ENCODE data around the gene GRB10.
"Not testable (repeated sequence)": the region's sequence is repeated elsewhere in the genome, so short reads cannot be mapped to it uniquely, and the experiment has no call there.

The GRB10 gene

DNA sequence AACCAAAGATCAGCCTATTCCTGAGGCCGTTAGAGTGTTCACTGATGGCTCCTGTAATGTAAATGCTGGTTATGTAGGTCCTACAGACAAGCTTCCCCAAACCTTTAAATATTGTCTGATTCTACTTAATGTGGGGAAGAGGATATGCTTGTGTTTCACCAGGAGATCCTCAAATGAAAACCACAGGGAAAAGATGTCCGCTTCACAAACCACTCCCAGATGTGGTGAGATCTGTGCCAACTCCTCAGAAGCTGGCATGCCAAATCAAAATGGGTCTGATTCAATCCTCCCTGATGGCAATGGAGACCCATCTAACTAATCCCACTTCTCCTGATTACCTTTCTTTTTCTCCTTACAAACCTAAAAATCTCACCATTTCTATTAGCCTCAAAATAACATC, 202.0 kb downstream of the GRB10 start:
- H3K4me3 ChIP-seq (ENCODE audit: low read depth, low read length); DNase-seq (ENCODE audit: low read depth): not testable (repeated sequence)

GRCh38 chr7:50580057-50580456, 202.6 kb downstream of the GRB10 start:
- no peak overlapping the region for H3K4me3 ChIP-seq (ENCODE audit: low read depth, low read length)
- no peak for DNase-seq (ENCODE audit: low read depth)

- DNase-seq (ENCODE audit: low read depth): not testable (repeated sequence)
These were observed 204.6 kb downstream of the GRB10 start for GRCh38 chr7:50578105-50578504.

DNA sequence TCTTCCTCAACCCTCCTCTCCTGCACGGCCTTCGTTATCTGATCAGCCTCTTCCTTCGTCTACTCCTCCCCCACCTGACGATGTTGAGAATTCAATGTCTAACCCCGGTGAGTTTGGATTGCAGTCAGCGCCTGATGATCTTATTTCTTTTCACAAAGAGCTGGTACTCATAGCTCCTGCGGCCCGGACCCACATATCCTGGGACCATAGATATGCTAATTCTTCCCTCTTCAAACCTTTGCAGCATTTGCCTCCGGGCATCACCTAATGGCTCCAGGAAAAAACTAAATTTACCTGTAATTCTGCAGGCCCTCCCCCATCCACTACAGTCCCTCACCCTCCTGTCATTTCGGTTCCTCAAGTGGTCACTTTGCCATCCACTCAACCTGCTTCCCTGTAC, 205.1 kb downstream of the GRB10 start:
- no peak for DNase-seq (ENCODE audit: low read depth)
- no peak overlapping the region for H3K4me3 ChIP-seq (ENCODE audit: low read depth, low read length)

More at GRCh38 chr7:50578105-50578504, 204.6 kb downstream of the GRB10 start:
- not testable (repeated sequence) for H3K4me3 ChIP-seq (ENCODE audit: low read depth, low read length)

DNA sequence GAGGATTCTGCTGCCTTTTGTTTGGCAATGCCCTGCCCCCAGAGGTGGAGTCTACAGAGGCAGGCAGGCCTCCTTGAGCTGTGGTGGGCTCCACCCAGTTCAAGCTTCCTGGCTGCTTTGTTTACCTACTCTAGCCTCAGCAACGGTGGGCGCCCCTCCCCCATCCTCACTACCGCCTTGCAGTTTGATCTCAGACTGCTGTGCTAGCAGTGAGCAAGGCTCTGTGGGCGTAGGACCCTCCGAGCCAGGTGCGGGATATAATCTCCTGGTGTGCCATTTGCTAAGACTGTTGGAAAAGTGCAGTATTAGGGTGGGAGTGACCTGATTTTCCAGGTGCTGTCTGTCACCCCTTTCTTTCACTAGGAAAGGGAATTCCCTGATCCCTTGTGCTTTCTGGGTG, 206.3 kb downstream of the GRB10 start:
- H3K4me3 ChIP-seq (ENCODE audit: low read depth, low read length); DNase-seq (ENCODE audit: low read depth): not testable (repeated sequence)

GRCh38 chr7:50567715-50568261, 214.9 kb downstream of the GRB10 start:
- H3K4me3 ChIP-seq (ENCODE audit: low read depth, low read length): no peak overlapping the region
- DNase-seq (ENCODE audit: low read depth): no peak

- DNase-seq (ENCODE audit: low read depth): no peak
- H3K4me3 ChIP-seq (ENCODE audit: low read depth, low read length): no peak overlapping the region
These were observed 216.7 kb downstream of the GRB10 start for GRCh38 chr7:50565977-50566376.

GRCh38 chr7:50565559-50565916, 217.2 kb downstream of the GRB10 start:
- no peak overlapping the region for H3K4me3 ChIP-seq (ENCODE audit: low read depth, low read length)
- DNase-seq (ENCODE audit: low read depth): no peak

DNA sequence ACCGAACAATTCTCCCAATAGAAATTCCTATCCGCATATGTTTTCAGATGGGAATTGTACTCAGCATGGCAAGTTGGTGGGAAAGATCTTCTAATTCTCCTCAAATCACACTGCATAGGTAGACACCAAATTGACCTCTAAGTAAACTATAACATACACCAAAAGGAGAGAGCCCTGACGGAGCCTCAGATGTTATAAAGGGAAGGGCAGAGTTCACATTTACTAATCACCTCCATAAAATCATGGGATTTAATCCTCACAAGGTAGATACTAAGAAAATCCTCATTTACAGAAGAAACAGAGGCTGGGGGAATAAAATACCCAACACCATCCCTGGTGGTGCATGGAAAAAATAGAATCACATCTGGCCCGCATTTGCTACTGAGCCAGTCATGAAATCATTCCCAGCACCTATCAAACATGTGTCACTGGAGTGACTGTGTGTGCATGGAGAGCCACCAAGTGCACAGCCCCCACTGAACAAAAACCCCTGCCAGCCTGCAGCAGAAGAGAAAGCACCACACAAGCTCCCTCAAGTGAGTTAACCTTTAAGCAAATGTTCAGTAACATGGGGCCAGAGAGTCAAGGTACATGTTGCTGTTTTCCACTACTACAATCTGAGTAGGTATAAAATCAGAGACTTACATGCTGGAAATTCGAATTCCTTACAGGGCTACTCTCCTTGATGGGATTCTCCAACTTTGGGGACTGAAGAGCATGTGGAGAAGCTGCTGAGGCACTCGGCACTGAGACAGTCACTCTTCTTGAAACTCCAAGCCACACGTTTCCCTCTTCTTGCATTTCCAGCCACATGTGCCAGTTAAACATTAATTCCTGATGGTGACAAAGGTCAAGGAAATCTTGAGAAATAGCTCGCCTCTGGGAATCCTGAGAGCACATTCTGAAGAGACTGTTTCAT, 217.8 kb downstream of the GRB10 start, which contains the start of gene DDC:
Gene DDC (minus strand): TSS at position 766 of the 919 bp plus-strand sequence. CDS start 21,320 bp downstream, outside the sequence.
- no peak for DNase-seq (ENCODE audit: low read depth)
- H3K4me3 ChIP-seq (ENCODE audit: low read depth, low read length): no peak within 1 kb of the TSS

- no peak for DNase-seq (ENCODE audit: low read depth)
- H3K4me3 ChIP-seq (ENCODE audit: low read depth, low read length): no peak overlapping the region
These were observed 218.5 kb downstream of the GRB10 start for GRCh38 chr7:50564171-50564570.

- no peak for DNase-seq (ENCODE audit: low read depth)
- H3K4me3 ChIP-seq (ENCODE audit: low read depth, low read length): no peak overlapping the region
These were observed 220.6 kb downstream of the GRB10 start for GRCh38 chr7:50562136-50562535.

GRCh38 chr7:50560865-50561351, 221.8 kb downstream of the GRB10 start:
- no peak overlapping the region for H3K4me3 ChIP-seq (ENCODE audit: low read depth, low read length)
- DNase-seq (ENCODE audit: low read depth): no peak

DNA sequence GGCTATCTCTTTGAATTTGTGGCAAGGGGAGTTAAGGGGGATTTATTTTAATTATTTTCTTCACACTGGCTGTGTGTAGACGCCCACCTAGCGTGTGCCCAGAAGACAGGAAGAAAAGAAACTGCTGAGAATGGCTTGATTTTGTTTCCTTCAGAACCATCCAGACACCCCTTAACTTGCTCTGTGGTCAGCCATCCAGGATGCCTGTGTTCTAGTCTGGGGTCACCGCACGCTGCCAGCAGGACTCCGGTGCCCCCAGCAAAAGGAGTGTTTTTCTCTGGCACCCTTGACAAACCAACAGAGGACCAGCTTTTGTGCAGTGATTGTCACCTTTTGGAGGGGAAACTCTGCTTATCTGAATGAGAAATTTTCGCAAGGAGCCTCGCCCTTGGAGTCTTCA, 222.8 kb downstream of the GRB10 start:
- DNase-seq (ENCODE audit: low read depth): no peak
- no peak overlapping the region for H3K4me3 ChIP-seq (ENCODE audit: low read depth, low read length)

GRCh38 chr7:50558294-50559053, 224.2 kb downstream of the GRB10 start:
- H3K4me3 ChIP-seq (ENCODE audit: low read depth, low read length): no peak overlapping the region
- no peak for DNase-seq (ENCODE audit: low read depth)

DNA sequence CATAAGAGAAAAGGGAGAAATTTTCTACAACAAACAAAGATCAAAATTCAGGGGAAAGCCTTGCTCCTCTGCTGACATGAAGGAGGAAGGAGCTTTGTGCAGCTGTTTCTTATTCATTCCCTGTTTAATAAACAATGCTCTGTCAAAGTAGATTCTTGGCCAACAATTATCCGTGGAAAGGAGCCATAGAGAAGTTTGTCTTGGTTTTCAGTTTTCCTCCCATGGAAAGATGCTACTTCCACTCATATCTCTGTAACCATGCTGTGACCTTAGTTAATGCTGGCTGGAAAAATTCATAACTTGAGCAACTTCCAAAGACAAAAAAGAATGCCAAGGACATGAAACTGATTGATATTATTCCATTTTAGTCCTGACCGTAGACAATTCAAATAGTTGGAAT, 225.6 kb downstream of the GRB10 start:
- DNase-seq (ENCODE audit: low read depth): no peak
- no peak overlapping the region for H3K4me3 ChIP-seq (ENCODE audit: low read depth, low read length)

- H3K4me3 ChIP-seq (ENCODE audit: low read depth, low read length): no peak overlapping the region
- no peak for DNase-seq (ENCODE audit: low read depth)
These were observed 226.3 kb downstream of the GRB10 start for GRCh38 chr7:50556247-50556991.

GRCh38 chr7:50555594-50556140, 227.0 kb downstream of the GRB10 start:
- H3K4me3 ChIP-seq (ENCODE audit: low read depth, low read length): no peak overlapping the region

GRCh38 chr7:50554431-50555322, 228.0 kb downstream of the GRB10 start:
- H3K4me3 ChIP-seq (ENCODE audit: low read depth, low read length): no peak overlapping the region
- no peak for DNase-seq (ENCODE audit: low read depth)

More at GRCh38 chr7:50555594-50556140, 227.0 kb downstream of the GRB10 start:
- no peak for DNase-seq (ENCODE audit: low read depth)
